Tibial nerve (tissue), 4 donors: ENCODE data around the gene PNMT. TPM values are rescaled to one million over a fixed set of nuclear protein-coding genes. Genes with fewer than 3 reads are reported as not detected.

ENCODE experiments used
- DNase-seq, 2 donors: peaks; one replicate each; pipeline ENCODE4 v3.0.0-alpha.2; 2019; ENCODE audit warnings: low spot score in 2 of 2
- H3K27ac ChIP-seq, 4 donors: fragments of 200-600 bp; sonication (generic) in 3 of 4; one replicate each; pipeline ENCODE4 v1.5.1; 2017 to 2019; ENCODE audit warnings: mild to moderate bottlenecking in 1 of 4
- H3K27me3 ChIP-seq, 2 donors: fragments of 200-600 bp; sonication (generic) in 1 of 2; one replicate each; pipeline versions ENCODE4 v1.5.1 to v1.6.0; 2017 to 2019
- H3K36me3 ChIP-seq, 3 donors: fragments of 200-600 bp; sonication (generic); one replicate each; pipeline ENCODE4 v1.5.1; 2018 to 2019
- H3K4me1 ChIP-seq, 4 donors: fragments of 200-600 bp; sonication (generic) in 3 of 4; one replicate each; pipeline ENCODE4 v1.5.1; 2017 to 2019
- H3K4me3 ChIP-seq, 4 donors: fragments of 200-600 bp; sonication (generic) in 3 of 4; one replicate each; pipeline ENCODE4 v1.5.1; 2017 to 2019; ENCODE audit warnings: mild to moderate bottlenecking in 1 of 4, moderate library complexity in 1 of 4
- H3K9me3 ChIP-seq, 4 donors: fragments of 200-600 bp; sonication (generic) in 3 of 4; one replicate each; pipeline ENCODE4 v1.5.1; 2017 to 2019
- EP300 ChIP-seq, 2 donors: sonication (generic); formaldehyde crosslinking; IDR thresholded peaks; one replicate each; pipeline ENCODE4 v1.6.1; 2017; ENCODE audit warnings: antibody characterized with exemption in 2 of 2, mild to moderate bottlenecking in 1 of 2
- POLR2A ChIP-seq, 2 donors: fragments of 450-650 bp; IDR thresholded peaks; one replicate each; pipeline ENCODE4 v1.6.1; 2017; ENCODE audit warnings: antibody characterized with exemption in 2 of 2, mild to moderate bottlenecking in 2 of 2, moderate library complexity in 2 of 2
- WGBS, 2 donors: methylation state at CpG; one replicate each; pipeline ENCODE4 v1.1.5; 2018; 5-methylcytosine and 5-hydroxymethylcytosine counted together
- total RNA-seq, 4 donors: library from RNA; depleted of rRNA; stranded (reverse); fragments of >200 nt; gene quantifications; one replicate each; pipeline ENCODE4 v1.1.0, GENCODE V29; 2016
- TF ChIP-seq, protein P1 (sequence below), 5 experiments: fragments of 200-600 bp in 3 of 5; fragments of 450-650 bp in 2 of 5; sonication (generic) in 3 of 5; IDR thresholded peaks; one replicate each; pipeline ENCODE4 v1.5.1; 2016 to 2019; ENCODE audit warnings: antibody characterized with exemption in 5 of 5, mild to moderate bottlenecking in 3 of 5, moderate library complexity in 2 of 5

The PNMT gene
- total RNA-seq, 4 donors from 2014 or later: 2.4 to 19.6 (median 12.4) TPM

DNA sequence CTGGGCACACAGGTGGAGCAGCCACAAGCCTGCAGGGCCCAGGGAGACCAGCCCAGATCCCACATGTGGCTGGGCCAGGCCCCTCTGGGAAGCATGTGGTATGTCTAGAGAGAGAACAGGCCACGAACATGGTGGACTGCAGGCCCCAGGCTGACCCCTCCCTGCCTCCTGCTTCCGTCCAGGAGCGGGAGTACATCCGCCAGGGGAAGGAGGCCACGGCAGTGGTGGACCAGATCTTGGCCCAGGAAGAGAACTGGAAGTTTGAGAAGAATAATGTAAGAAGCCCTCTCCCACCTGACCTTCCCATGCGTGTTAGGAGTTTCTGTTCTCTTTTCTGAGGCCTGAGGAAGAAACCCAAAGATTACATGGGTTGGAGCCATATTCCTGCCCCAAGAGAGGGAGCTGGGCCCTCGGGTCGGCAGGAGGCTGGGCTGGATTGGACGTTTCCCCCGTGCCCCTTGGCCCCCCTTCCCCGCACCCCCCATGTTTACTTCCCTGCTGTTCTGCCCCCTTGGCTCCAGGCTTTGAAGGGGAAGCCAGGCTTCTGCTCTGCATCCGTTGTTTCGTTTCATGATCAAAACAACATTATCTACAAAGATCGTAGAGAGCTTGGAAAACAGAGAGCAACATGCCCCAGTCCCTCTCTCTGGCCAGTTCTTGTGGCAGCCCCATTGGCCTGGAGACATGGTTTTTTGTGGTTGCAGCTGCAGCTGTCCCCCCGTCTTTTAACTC lies 8.8 kb upstream of the PNMT start:
- H3K27me3 ChIP-seq: no peaks in the 10 kb centered on the region
- no peak overlapping the region for H3K4me3 ChIP-seq
- peak overlapping the region; percentile 34 to 86 (median 80) for H3K27ac ChIP-seq
- no peaks in the 10 kb centered on the region for H3K9me3 ChIP-seq
- H3K36me3 ChIP-seq: peaks cover 0 to 80% (median 19%) of the 10 kb centered on the region in 3 donors
- DNase-seq: no peak
- WGBS, 2 donors: 36 to 42% methylated on average over 14 to 15 of the region's 15 CpGs
- TF ChIP-seq POLR2A (IDR thresholded peaks at IDR 0.05): no peak
- TF ChIP-seq, protein P1, sequence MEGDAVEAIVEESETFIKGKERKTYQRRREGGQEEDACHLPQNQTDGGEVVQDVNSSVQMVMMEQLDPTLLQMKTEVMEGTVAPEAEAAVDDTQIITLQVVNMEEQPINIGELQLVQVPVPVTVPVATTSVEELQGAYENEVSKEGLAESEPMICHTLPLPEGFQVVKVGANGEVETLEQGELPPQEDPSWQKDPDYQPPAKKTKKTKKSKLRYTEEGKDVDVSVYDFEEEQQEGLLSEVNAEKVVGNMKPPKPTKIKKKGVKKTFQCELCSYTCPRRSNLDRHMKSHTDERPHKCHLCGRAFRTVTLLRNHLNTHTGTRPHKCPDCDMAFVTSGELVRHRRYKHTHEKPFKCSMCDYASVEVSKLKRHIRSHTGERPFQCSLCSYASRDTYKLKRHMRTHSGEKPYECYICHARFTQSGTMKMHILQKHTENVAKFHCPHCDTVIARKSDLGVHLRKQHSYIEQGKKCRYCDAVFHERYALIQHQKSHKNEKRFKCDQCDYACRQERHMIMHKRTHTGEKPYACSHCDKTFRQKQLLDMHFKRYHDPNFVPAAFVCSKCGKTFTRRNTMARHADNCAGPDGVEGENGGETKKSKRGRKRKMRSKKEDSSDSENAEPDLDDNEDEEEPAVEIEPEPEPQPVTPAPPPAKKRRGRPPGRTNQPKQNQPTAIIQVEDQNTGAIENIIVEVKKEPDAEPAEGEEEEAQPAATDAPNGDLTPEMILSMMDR (IDR thresholded peaks at IDR 0.05): no peak
- peaks cover 0 to 79% (median 35%) of the 10 kb centered on the region in 4 donors for H3K4me1 ChIP-seq

DNA sequence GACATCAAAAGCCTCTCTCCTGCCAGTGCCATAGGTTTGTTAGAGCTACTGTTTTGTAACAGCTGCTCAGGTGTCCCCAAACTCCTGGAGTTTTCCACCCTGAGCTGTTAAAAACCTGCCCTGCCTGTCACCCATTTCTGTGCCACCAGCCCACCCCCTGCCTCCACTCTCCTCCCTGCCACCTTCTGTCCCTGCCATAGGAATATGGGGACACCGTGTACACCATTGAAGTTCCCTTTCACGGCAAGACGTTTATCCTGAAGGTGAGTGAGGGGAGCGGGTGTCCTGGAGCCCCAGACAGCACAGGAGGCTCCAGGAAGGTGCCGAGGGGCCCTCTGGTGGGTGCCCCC lies 8.3 kb upstream of the PNMT start:
- Histone ChIP-seq H3K4me1 (peaks cover 0 to 79% (median 36%) of the 10 kb centered on the region in 4 donors), H3K4me3 (no peak overlapping the region), H3K36me3 (peaks cover 0 to 80% (median 19%) of the 10 kb centered on the region in 3 donors), H3K27ac (peak overlapping the region; percentile 34 to 86 (median 80)), H3K9me3 (no peaks in the 10 kb centered on the region), H3K27me3 (no peaks in the 10 kb centered on the region)
- no peak for DNase-seq
- TF ChIP-seq, protein P1 (IDR thresholded peaks at IDR 0.05): no peak
- TF ChIP-seq EP300 (IDR thresholded peaks at IDR 0.05) (no peak), POLR2A (IDR thresholded peaks at IDR 0.05) (no peak)
- WGBS, 2 donors: 85 to 86% methylated on average over 5 of the region's 5 CpGs

DNA sequence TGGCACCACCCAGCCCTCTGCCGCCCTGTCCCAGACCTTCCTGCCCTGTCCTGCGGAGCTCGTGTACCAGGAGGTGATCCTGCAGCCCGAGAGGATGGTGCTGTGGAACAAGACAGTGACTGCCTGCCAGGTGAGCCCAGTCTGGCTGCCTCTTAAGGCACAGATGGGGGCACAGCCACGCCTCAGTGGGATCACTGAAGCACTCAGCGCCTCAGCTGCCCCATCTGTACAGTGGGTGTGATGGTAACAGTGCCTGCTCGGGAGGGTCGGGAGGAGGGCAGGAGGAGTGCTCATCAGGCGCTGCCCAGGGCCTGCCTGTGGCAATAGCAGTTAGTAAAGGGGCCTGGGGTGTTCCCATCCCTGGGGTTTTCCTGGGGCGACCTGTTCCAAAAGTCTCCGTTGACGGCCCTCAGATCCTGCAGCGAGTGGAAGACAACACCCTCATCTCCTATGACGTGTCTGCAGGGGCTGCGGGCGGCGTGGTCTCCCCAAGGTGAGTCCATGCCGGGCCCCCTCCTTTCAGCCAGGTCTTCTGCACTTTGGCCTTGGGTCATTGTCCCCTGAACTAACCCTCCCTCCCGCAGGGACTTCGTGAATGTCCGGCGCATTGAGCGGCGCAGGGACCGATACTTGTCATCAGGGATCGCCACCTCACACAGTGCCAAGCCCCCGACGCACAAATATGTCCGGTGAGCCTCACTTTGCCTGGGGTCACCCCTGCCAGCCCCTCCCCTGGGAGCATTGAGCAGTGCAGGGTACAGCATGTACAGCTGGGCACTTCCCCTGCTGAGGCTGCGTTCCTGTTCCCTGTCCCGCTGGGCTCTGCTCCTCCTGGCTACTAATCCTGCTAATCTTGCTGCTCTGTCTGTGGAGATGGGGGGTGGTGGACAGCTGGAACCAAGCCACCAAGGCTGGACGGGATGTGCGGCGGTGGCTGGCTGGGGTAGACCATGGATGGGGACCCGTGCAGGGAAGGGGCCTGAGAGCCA lies 7.6 kb upstream of the PNMT start:
- peaks cover 0 to 80% (median 19%) of the 10 kb centered on the region in 3 donors for H3K36me3 ChIP-seq
- H3K4me1 ChIP-seq: peaks cover 0 to 79% (median 41%) of the 10 kb centered on the region in 4 donors
- H3K9me3 ChIP-seq: no peaks in the 10 kb centered on the region
- DNase-seq: no peak
- WGBS, 2 donors: 85 to 87% methylated on average over 27 to 29 of the region's 35 CpGs
- TF ChIP-seq EP300 (IDR thresholded peaks at IDR 0.05): peak in 1 of 2 donors; percentile 14
- TF ChIP-seq, protein P1 (IDR thresholded peaks at IDR 0.05): no peak
- no peak overlapping the region for H3K4me3 ChIP-seq
- peak overlapping the region; percentile 34 to 86 (median 80) for H3K27ac ChIP-seq
- H3K27me3 ChIP-seq: peaks cover 0 to 2% of the 10 kb centered on the region in 2 donors

DNA sequence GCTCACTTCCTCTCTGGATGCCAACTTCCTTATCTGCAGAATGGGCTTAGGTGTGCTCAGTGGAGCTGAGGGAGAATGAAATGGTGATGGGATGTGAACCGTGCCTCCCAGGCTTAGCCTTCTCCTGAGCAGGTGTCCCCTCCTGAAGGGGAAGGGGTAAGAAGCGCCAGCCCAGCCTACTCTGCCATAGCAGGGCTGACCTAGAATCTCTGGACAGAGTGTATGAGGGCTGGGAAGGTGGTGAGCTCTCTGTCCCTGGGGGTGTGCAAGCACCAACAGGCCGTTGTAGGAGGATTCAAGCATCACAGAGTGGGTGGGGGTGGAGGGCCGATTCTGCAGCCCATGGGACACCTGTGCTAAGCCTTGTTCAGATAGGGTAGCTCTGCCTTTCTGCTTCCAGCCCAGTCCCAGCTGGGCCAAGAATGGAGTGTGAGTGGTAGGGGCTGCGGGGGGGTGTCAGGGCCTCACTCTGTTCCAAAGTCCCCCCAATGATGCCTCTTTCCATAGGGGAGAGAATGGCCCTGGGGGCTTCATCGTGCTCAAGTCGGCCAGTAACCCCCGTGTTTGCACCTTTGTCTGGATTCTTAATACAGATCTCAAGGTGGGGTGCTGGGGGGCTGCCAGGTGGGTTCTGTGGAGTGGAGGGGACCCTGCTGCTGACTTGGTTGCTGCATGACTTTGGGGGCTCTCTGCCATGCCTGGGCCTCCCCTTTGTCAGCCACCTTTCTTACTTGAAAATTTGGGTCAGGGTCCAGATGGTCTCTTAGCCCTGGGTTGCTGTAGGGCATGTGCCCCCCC lies 6.3 kb upstream of the PNMT start:
- peaks cover 0 to 87% (median 50%) of the 10 kb centered on the region in 4 donors for H3K4me1 ChIP-seq
- no peaks in the 10 kb centered on the region for H3K9me3 ChIP-seq
- peaks cover 0 to 15% of the 10 kb centered on the region in 2 donors for H3K27me3 ChIP-seq
- H3K4me3 ChIP-seq: no peak overlapping the region
- TF ChIP-seq POLR2A (IDR thresholded peaks at IDR 0.05) (no peak), EP300 (IDR thresholded peaks at IDR 0.05) (no peak)
- TF ChIP-seq, protein P1 (IDR thresholded peaks at IDR 0.05): no peak
- 75 to 83% methylated on average over 8 of the region's 8 CpGs for WGBS, 2 donors
- peak overlapping the region in 2 of 4 donors; percentile 85 to 86 for H3K27ac ChIP-seq
- H3K36me3 ChIP-seq: peaks cover 0 to 68% (median 19%) of the 10 kb centered on the region in 3 donors
- no peak for DNase-seq
